Stimulated activated CD8-positive, alpha-beta memory T cell treated with anti-CD3 and anti-CD28 coated beads, Interleukin-12 subunit alpha, Interleukin-12 subunit beta, amount 100 ng/mL, for 24 hours (primary cell): ENCODE data around the gene EPHA4.
"Not testable (repeated sequence)": the region's sequence is repeated elsewhere in the genome, so short reads cannot be mapped to it uniquely, and the experiment has no call there.

Source experiments
- DNase-seq: peaks from one replicate; pipeline ENCODE4 v3.0.0-alpha.2; 2020; ENCODE audit errors: extremely low read depth

The EPHA4 gene

DNA sequence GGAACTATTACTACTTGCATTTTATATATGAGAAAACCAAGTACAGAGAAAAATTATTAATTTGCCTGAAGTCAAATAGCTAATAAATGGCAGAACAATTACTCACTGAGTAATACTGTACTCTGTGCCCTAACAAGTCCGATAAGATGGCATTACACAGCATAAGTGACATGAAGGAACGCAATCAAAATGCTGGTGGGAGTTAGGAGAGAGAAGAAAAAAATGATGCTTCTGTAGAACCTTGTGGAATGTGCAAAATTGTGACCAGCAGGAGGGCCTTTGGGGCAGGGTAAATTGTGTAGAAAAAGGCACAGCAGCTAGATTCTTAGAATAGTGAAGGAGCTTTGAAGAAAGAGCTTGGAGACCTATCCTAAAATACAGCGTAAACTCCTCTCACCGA, 32.9 kb downstream of the EPHA4 start:
- DNase-seq = no peak

DNA sequence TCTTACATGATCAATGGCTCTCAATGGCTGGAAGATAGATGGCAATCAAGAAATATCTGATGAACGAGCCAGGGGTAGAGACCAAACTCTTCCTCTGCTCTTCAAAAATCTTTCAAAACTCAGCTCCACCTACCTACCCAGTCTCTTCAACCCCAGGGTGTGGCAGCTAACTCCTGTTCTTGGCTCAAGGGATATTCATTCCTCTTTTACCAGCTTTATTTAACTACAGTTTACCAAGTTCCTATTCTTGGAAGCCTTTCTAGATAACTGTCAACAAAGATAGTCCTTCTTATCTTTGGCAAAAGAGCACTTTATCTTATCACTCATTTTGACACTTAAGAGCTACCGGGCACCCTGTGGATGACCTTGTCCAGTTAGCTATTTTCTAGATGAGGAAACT, 36.3 kb downstream of the EPHA4 start:
- no peak for DNase-seq

DNA sequence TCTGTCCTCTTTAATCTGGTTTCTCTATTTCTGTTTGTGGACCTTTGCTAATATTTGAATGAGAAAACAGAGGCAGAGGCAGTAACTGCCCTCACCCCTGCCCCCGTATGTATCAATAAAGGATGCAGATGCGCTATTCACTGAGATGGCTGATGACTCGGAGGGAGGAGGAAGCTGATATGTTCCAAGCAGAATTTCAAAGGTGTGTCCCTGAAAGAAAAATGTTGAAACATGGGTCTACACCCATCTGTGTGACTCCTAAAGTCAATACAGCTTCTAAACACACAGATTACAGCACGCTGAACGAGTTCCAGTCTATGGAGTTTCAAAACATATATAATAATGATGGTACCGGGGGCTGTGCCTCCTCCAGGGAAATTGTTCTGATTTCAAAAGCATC, 38.8 kb downstream of the EPHA4 start:
- no peak for DNase-seq

DNA sequence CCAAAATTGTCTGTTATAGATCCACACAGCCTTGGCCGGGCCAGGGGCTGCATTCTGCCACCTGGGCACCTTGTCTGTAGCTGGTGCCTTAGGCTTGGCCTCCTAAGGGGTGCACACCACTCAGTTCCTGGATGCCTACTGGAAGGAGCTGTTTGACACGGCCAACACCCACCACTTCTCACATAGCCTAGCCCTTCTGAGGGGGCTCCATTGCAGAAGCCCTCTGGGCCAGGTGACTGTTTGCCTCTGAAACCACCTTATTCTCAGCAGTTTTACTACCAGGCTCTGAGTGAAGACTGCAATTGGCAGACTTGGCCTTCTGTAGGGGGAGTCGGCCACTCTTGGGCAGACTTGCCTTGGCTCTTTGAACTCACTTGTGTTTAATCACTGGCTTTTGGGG, 39.5 kb downstream of the EPHA4 start:
- no peak for DNase-seq

DNA sequence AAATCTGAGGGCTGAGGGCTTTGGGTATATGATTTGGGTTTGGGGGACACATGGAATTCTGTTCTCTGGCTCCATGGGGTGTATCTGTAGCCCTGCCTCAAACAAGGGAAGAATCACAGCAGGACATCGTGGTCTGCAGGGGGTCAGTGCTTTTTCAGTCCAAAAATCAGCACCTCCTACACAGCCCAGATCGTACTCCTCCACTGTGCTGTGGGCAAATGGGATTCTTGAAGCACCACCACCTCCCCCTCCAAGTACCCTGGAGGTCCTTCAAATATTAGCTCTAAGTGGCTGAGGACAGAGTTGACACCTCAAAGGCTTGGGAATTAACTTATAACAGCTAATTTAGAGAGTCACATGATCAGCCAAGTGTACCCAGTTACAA, 41.5 kb downstream of the EPHA4 start:
- no peak for DNase-seq

DNA sequence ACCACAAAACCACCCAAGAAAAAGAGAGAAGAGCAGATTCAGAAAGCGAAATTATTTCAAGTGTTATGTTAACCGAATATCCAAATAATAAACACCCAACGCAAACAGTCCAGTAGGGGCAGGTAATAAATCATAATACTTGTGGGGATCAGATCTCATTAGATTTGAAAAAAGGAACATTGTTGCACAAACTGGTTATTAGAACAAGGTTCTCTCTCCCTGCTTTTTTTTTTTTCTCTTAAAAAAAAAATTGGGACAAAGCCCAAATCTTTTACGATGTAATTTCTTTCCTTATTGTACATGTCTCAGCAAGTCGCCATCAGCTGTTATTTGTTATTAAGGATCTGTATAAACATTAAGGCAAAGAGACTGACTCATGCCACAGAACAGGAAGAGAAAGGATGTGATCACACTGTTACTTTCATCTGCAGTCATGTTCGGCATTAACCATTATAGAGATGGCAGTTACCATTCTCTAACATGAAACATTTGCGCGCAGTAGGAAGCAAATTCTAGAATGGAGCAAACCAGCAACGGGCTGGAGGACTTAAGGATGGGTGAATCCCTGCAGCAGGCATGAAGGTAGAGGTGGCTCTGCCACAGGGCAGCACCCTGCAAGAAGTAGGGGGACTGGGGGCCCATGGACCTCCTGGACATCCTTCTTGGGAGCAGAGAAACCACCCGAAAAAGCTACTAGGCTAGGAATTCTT, 42.0 kb downstream of the EPHA4 start:
- DNase-seq = no peak

DNA sequence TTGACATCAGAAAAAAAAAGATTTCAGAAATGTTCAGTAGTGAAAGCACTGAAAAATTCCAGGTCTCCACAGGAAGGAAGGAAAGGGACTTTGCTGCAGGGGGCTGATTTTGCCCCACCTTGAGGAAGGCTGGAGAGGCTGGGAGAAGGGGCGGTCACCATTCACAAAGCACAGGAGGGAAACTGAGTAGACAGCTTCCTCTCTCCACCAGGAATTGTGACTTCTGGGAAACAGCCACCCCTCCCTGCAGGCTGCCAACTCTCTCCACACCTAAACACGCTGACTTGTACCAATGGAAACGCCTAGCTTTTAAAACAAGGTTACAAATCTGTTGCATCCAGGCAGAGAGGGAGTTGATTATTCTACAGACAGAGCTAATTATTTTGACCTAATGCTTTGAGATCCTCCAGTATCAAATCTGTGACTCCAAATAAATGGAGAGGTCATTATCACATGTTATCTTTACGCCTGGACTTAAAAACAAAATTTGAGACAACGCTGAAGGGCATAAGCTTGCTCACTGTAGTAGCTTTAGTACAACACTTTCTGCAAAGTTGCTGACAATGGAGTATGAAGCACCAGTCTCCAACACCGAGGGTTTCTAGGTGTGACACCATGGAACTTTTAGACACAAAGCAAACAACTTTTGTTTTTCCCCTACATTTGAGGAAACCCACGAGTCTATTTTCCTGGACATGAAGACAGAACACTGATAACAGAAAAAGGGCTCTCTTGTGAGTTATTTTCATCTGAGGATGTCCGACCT, 42.7 kb downstream of the EPHA4 start:
- no peak for DNase-seq

DNA sequence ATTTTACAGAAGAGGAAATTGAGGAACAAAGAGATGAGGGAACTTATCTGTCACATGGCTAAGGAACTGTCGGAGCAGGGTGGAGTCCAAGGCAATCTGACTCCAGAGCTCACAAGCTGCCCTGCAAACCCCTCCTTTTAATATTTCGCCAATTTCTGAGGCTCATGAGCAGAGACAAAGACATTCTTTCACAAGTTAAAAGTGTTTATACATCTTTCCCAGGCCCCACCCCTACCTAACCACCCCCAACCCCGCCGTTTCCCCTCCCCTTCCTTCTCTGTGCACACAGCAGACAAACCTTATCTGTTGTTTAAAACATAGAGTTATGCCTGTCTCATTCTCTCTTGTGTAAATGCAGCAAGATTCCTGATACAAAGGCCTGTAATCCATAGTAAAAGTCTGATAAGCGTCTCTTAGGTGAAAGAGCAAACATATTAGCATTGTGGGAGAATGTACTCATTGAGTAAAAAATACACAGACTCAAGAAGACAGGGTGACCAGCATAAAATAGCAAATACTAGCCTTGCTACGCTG, 44.3 kb downstream of the EPHA4 start:
- no peak for DNase-seq

DNA sequence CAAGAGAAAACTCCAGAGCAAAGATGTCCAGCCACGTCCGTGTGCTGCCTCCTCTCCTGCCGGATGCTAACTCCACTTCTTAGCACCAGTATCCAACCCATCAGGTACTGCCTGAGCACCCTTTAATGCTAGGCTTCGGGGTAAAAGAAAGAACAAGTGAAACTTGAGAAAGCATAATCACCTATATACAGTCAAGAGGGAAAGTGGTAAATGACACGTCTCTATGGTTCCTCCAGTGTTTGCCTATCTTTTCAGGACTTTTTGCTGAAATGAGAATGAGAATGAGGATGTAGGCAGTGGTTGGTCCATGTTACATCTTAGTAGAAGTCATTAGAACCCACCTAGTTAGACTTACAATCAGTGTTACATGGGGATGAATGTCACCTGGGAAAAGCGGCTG, 47.9 kb downstream of the EPHA4 start:
- no peak for DNase-seq

DNA sequence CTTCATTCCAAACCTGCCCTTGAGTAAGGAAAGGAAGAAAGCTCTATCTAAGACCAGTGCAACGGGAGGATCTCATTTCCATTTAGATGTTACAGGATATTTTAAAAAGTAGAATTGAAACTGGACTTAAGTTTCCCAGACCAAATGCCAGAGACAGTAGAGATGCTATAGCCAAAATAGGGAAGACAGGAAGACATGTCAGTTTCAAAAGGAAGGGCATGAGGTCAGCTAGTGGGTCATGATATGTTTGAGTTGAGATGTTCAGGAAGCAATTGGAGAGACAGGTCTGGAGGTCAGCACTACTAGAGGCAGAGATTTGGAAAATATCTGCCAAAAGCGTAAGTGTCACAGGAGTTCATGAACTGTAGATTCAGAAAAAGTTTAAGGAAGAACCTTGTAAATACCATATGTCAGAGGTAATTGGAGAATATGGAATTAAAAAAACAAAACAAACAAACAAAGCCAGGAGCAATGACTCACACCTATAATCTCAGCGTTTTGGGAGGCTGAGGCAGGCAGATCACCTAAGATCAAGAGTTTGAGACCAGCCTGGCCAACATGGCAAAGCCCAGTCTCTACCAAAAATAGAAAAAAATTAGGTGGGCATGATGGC, 50.8 kb downstream of the EPHA4 start:
- DNase-seq = no peak

DNA sequence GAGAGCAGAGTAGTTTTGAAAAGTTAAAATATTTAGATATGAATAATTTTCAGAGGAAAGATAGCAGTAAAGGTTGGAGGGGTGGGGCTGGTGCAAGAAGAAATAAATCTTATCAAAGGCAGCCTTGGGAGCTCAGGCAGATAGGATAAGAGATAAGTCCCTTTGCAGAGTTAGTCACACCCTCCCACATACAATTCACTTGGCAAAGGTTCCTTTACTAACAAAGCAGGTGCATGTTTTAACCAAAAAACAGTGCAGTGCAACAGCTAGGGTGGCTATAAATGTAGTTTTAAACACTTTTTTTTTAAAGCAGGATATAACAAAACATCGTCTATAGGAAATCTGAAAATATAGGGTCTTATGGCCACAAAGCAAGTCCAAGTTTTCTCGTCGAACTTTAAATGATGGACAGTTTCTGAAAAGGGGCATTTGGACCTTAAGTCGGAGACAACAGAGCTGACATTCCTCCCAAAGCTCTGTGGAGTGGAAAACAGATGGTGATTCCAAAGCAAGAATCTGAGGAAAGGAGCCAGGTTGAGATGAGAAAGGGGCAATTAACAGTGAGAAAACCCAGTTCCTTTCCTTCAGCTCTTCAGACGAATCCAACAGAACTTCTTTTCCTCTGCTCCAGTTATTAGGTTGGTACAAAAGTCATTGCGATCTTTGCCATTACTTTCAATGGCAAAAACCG, 53.0 kb downstream of the EPHA4 start:
- no peak for DNase-seq

DNA sequence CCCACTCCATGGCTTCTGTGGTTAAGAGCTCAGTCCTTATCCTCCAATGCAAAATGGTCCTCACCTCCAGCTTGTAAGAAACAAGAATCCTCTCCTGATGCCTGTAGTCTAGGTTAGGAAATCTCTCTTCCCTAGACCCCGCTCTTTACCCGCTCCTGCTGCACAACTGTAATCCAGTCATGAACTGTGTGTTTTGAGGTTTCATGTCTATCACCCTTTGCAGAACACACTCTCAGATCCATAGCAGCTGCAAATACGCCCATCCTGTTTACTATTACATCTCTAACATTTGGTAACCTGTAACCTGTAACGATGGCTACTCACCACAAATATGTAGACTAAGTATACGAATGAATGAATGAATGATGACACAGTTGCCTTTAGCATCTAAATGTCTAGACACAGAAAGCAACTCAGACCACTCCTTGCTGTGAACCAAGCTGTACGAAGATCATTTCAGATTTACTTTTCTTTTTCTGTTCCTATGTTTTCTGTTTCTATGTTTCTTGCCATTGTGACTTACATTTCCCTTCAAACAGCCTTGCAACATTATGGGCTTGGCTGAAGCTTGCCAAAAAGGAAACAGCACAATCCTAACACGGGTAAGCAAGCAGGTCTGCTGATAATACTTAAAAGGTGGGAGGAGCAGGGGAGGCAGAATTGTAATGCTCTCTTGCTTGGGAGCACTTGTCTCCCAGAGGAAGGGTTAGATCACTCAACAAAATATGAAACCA, 53.7 kb downstream of the EPHA4 start:
- no peak for DNase-seq

DNA sequence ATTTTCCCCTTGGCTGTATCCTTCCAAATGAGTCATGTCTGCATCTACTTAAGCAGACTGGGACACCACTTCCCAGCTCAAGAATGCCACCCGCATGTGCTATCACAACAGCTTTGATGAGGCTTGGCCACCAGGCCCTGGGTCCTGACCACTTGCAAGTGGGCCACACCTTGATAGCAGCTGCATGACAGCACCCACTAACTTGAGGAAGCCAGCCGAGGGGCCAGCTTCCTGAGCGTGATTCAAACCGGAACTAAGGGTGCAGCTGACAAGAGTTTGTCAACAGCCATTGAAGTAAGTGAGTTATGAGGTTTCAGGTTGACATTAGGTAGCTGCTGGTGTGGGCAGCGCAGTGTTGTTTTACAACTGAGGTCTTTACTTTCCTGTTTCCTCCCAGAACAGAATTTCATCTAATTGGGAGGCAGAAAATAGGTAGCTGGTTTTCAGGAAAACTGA, 54.4 kb downstream of the EPHA4 start:
- peak; percentile 30 for DNase-seq

DNA sequence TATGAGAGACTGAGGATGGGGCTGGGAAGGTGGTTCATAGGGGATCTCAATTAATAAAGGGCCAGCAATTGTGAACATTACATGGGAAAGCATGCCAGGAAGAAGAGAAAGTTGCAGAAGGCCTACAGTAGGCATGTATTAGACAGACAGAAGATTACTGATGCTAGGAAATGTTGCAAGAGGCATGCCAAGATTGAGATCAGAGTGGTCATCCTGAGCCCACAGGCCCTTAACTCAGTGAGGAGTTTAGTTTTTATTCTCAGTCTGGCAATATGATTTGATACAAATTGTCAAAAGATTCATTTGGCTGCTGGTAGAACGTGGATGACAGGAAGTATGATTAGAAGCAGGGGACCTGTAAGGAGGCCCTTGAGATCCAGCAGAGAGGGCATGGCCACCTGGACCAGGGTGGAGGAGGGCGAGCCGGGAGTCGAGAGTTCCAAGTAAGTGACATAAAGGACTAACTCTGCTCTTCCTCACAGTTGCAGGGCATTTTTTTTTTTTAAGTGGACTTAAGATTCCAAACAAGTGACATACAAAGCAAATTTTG, 54.9 kb downstream of the EPHA4 start:
- DNase-seq = no peak

DNA sequence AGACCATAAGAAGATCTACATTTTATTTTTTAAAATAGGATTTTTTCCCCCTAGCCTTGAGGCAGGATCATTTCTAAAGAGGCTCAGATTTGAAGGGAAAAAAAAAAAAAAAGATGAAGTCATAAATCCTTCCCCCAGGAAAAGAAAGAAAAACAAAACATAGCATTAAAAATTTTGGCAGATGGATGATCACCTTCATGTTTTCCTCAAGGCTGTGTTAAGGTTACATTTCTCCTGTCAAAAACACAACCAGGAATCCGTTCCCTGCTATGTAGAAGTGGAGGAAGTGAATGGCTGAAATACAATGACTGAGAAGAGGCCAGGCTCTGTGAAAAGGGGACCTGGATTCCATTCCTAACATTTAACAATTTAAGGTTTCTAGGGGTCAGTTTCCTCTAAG, 56.2 kb downstream of the EPHA4 start:
- DNase-seq = no peak

DNA sequence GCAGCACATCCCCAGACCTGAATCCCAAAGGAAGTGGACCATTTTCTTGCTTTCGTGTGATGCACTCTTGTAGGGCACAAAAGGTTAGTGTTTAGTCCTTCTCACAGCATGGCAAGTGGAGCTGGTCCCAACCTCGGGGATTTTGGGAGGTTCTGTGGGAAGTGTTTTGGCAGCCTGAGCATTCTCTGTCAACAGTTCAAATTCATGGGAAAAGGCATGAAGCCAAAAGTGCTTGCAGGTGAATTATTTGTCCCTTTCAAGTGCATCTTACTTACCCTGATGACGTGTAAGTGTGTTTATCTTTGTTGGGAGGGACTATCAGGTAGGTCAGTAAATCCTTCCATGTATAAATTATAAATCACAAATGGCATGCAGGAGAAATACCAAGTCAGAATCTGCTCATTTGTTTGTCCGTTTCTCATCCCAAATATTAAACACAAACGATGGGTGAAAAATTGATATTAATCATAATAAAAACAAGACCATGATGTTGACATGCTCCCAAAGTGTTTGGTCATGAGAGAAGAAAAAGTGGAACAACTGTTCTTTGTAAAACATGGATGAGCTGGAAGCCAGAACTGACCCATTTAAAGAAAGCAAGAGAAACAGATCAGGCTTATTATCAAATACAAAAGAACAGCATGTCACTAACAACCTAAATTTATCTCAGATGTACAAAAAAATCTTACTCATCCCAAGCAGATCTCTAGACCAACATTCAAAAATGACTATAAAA, 57.6 kb downstream of the EPHA4 start:
- no peak for DNase-seq

DNA sequence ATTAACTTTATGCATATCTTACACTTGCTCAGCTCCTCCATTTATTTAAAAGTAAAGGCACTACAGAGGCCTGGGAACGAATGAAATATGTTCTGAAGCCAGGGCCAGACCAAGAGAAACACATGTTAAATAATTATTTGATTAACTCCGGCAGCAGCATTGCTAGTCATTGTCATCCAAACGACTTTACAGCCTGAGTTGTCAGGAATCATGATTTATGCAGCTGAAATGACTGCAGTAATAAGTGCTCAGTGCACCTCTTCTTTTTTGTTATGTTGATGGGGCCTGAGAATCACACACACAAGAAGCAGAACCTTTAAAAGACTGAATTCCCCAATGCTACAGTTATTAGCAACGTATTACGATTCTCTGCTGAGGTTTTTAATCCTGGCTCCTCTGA, 58.9 kb downstream of the EPHA4 start:
- no peak for DNase-seq

DNA sequence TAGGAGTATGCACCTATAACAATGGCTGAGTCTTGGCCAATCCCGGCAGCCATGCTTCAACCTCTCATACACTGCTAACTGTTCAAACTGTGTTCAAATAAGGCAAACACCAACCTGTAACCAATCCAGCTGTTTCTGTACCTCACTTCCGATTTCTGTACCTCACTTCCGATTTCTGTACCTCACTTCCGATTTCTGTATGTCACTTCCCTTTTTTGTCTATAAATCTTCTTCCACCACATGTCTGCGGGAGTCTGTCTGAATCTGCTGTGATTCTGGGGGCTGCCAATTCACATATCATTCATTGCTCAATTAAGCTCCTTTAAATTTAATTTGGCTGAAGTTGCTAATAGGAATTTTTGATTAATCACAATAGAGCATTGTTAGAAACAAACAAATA, 60.8 kb downstream of the EPHA4 start:
- not testable (repeated sequence) for DNase-seq

DNA sequence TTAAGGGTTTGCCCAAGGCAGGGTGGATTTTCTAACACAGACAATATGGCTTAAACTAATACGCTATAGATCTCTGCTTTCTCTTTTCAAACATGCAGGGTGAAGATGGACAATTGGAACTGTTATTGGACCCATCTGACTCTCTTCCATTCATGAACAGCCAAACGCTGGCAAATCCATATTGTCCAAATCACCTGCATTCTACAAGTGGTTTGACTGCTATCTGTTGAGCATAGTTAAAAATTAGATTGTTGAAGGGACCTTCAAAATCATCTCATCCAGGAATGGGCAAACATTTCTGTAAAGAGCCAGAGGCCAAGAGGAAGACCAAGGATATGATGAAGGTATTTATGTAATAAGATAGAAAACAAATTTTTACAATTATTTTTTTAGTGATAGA, 65.6 kb downstream of the EPHA4 start:
- no peak for DNase-seq

DNA sequence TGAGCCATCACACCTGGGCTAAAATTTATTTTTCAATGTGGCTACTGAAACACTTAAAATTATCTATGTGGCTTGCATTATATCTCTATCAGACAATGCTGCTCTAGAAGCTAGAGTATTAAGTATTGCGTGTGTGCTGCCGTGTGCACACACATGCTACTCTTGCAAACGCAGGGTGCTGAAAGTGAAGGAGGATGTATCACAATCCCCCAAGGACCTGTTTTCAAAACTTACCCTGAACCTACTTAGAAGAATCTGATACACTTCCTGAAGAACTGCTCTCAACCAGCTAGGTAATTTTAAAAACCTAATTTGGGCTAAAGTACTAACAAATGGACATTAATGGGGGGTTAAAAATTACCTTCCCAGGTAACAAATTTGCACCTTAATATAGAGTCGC, 66.5 kb downstream of the EPHA4 start:
- DNase-seq = no peak

DNA sequence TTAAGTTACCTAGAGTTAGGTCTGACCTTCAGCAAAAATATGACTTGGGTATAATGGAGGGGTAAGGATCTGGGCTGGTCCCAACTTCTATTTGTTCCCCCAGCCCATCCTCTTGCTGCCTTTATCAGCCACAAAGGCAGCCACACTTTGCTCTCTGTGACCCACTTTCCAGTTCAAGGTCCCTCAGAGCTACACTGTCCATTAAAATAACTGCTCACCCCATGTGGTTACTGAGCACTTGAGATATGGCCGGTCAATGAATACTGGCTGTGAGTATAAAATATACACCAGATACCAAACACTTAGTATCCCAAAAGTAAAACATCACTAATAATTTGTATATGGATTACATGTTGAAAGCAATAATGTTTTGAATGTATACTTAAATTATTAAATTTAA, 67.2 kb downstream of the EPHA4 start:
- DNase-seq = no peak
